PC-9 (cell line): Measurements from ENCODE around the gene NUTM2D.
"Not testable (repeated sequence)": the region's sequence is repeated elsewhere in the genome, so short reads cannot be mapped to it uniquely, and the experiment has no call there.

Experiments used
- EZH2 ChIP-seq: fragments of 200-600 bp; sonication (generic); IDR thresholded peaks from 2 replicates; pipeline ENCODE4 v1.8.0; 2017; ENCODE audit warnings: antibody characterized with exemption, low read depth
- TF ChIP-seq, protein P1 (sequence below): fragments of 200-600 bp; sonication (generic); conservative IDR thresholded peaks from 2 replicates; pipeline ENCODE4 v1.6.1; 2017; ENCODE audit warnings: mixed run types, antibody characterized with exemption, mild to moderate bottlenecking, moderate library complexity

DNA sequence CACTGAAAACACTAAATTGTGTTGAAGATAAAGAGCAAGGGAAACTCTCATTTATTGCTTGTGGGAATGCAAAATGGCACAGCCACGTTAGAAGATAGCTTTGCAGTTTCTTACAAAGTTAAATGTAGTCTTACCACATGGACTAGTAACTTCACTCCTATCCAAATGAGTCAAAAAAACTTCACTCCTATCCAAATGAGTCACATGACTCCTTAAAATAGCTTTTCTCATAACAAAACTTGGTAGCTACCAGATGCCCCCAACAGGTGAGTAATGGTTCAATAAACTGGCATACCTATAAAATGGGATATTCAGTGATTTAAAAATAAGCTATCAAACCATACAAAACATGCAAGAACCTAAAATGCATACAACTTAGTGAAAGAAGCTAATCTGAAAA lies 36.0 kb upstream of the NUTM2D start:
- TF ChIP-seq, protein P1, sequence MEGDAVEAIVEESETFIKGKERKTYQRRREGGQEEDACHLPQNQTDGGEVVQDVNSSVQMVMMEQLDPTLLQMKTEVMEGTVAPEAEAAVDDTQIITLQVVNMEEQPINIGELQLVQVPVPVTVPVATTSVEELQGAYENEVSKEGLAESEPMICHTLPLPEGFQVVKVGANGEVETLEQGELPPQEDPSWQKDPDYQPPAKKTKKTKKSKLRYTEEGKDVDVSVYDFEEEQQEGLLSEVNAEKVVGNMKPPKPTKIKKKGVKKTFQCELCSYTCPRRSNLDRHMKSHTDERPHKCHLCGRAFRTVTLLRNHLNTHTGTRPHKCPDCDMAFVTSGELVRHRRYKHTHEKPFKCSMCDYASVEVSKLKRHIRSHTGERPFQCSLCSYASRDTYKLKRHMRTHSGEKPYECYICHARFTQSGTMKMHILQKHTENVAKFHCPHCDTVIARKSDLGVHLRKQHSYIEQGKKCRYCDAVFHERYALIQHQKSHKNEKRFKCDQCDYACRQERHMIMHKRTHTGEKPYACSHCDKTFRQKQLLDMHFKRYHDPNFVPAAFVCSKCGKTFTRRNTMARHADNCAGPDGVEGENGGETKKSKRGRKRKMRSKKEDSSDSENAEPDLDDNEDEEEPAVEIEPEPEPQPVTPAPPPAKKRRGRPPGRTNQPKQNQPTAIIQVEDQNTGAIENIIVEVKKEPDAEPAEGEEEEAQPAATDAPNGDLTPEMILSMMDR: not testable (repeated sequence)
- TF ChIP-seq EZH2: not testable (repeated sequence)
